Breast epithelium (tissue), 3 donors: ENCODE measurements around the gene CNTNAP5.

Experiments
- CTCF ChIP-seq, 3 donors: fragments of 450-650 bp; IDR thresholded peaks; one replicate each; pipeline ENCODE4 v1.5.1; 2016 to 2017; ENCODE audit warnings: antibody characterized with exemption in 3 of 3, mild to moderate bottlenecking in 3 of 3, moderate library complexity in 3 of 3
- POLR2A ChIP-seq: fragments of 450-650 bp; IDR thresholded peaks from one replicate; pipeline ENCODE4 v1.6.1; 2016; ENCODE audit warnings: antibody characterized with exemption, mild to moderate bottlenecking, moderate library complexity

- TF ChIP-seq CTCF (IDR thresholded peaks at IDR 0.05) = no peak
- no peak for TF ChIP-seq POLR2A
Observed at GRCh38 chr2:124382067-124382618, 357.1 kb downstream of the CNTNAP5 start.
